Measurements from ENCODE around the gene RPS15. TPM values are rescaled to one million over a fixed set of nuclear protein-coding genes. Genes with fewer than 3 reads are reported as not detected.

The RPS15 gene
- polyA plus RNA-seq, 1 donor = 1,404 TPM

DNA sequence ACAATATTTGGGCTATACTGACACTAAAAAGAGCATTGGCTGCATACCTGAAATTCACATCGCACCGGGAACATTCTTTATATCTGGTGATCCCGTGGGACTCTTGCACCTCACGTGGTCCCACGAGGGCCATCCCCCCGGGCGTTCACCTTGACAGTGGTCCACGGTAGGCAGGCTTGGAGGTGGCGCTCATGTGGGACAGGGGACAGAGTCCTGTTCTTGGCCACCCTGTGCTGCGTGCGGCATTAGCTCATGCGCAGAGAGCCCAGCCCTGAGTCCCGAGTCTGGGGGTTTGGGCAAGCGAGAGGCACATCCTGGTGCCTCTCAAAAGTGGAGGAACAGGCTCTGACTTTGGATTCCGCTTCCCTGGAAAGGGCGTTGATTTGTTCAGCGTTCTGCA lies 44.4 kb upstream of the RPS15 start:
- H3K9me3 ChIP-seq (ENCODE audit: control insufficient read depth, low read depth, low read length) = no peaks in the 10 kb centered on the region
- DNase-seq = no peak
- WGBS (ENCODE audit: insufficient coverage, low lambda C conversion rate) = 100% methylated on average over 2 of the region's 17 CpGs
- H3K27me3 ChIP-seq (ENCODE audit: control insufficient read depth, insufficient read depth, low read length) = no peaks in the 10 kb centered on the region
- H3K4me3 ChIP-seq (ENCODE audit: low read length) = no peak overlapping the region
- H3K4me1 ChIP-seq (ENCODE audit: control insufficient read depth, insufficient read depth, low read length) = no peaks in the 10 kb centered on the region
- H3K36me3 ChIP-seq (ENCODE audit: control insufficient read depth, insufficient read depth, low read length) = peaks cover 51% of the 10 kb centered on the region
- no peak overlapping the region for H3K27ac ChIP-seq (ENCODE audit: low read length)

DNA sequence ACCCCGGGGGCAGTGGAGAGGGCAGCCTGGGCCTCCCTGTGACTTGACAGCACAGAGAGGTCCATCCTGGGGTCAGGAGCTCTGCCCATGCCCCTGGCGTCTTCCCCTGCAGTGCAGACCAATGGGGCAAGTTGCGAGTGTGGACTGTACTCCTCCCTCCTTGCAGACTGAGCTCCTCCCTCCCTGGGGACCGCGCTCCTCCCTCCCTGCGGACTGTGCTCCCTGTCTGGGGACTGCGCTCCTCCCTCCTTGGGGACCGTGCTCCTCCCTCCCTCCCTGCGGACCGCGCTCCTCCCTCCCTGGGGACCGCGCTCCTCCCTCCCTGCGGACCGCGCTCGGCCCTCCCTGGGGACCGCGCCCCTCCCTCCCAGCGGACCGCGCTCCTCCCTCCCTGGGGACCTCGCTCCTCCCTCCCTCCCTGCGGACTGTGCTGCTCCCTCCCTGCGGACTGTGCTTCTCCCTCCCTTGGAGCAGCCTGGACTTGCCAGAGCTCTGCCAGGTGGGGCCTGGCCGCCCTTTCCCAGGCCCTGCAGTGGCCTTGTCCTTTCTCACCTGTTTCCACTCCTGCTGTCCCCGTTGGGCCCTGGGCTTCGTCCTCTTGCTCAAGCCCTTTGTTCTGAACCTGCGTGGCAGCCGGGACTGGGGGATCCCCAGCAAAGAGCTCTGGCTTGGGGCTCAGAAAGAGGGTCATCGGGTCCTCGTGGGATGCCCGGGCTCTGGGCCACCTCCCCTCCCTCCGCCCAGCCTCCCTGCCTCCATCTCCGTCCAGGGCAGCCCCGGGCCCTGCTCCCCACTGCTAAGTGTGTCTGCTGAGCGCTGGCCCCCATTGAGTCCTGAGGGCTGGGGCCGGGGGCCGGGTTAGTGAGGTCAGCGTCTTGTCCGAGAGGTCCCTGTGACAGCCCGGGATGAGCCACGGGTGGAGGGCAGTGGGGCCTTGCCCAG lies 43.7 kb upstream of the RPS15 start:
- DNase-seq = no peak
- no peaks in the 10 kb centered on the region for H3K9me3 ChIP-seq (ENCODE audit: control insufficient read depth, low read depth, low read length)
- no peak overlapping the region for H3K27ac ChIP-seq (ENCODE audit: low read length)
- H3K4me1 ChIP-seq (ENCODE audit: control insufficient read depth, insufficient read depth, low read length) = no peaks in the 10 kb centered on the region
- WGBS (ENCODE audit: insufficient coverage, low lambda C conversion rate) = no CpG with 5 or more reads among the region's 43 CpGs
- H3K27me3 ChIP-seq (ENCODE audit: control insufficient read depth, insufficient read depth, low read length) = no peaks in the 10 kb centered on the region
- H3K36me3 ChIP-seq (ENCODE audit: control insufficient read depth, insufficient read depth, low read length) = peaks cover 44% of the 10 kb centered on the region
- H3K4me3 ChIP-seq (ENCODE audit: low read length) = no peak overlapping the region

DNA sequence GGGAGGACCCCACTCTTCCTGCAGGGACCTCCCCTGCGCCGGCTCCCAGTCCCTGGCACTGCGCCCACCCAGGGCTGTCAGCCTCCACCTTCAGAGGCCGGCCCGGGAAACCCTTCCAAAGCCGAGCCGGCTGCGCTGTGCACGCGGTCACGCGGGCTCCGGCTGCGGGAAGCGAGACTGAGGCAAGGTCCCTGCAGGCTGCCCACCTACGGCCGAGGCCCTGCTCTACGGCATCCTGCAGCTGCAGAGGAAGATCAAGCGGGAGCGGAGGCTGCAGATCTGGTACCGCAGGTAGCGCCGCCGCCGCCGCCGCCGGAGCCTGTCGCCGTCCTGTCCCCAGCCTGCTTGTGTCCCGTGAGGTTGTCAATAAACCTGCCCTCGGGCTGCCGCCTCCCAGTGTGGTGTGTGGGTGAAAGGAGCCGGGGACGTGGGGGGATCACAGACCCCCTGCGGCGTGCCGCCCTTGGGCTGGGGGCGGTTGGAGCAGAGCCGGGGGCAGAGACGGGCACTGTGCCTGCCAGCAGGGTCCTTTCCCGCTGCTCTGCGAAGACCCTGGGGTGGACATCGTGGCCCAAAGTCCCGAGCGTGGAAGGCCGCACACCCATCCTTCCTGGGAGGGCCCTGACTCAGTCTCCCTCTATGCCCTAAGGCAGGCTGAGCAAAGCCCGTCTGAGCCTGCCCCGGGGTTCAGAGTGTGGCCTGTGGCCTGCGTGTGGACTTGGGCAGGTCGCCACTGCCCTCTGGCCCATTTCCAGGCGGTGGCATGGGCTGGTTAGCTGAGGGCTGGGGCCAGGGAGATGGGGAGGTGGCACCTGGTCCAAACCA lies 42.8 kb upstream of the RPS15 start:
- no peak for DNase-seq
- Histone ChIP-seq H3K27ac (ENCODE audit: low read length) (no peak overlapping the region), H3K9me3 (ENCODE audit: control insufficient read depth, low read depth, low read length) (no peaks in the 10 kb centered on the region), H3K36me3 (ENCODE audit: control insufficient read depth, insufficient read depth, low read length) (peaks cover 38% of the 10 kb centered on the region), H3K27me3 (ENCODE audit: control insufficient read depth, insufficient read depth, low read length) (no peaks in the 10 kb centered on the region), H3K4me1 (ENCODE audit: control insufficient read depth, insufficient read depth, low read length) (peaks cover 4% of the 10 kb centered on the region), H3K4me3 (ENCODE audit: low read length) (no peak overlapping the region)
- whole genome bisulfite sequencing (ENCODE audit: insufficient coverage, low lambda C conversion rate) = no CpG with 5 or more reads among the region's 52 CpGs

- WGBS (ENCODE audit: insufficient coverage, low lambda C conversion rate) = no CpG with 5 or more reads among the region's 25 CpGs
- DNase-seq = no peak
- Histone ChIP-seq H3K4me3 (ENCODE audit: low read length) (no peak overlapping the region), H3K9me3 (ENCODE audit: control insufficient read depth, low read depth, low read length) (no peaks in the 10 kb centered on the region), H3K27me3 (ENCODE audit: control insufficient read depth, insufficient read depth, low read length) (no peaks in the 10 kb centered on the region), H3K27ac (ENCODE audit: low read length) (no peak overlapping the region), H3K4me1 (ENCODE audit: control insufficient read depth, insufficient read depth, low read length) (peaks cover 10% of the 10 kb centered on the region), H3K36me3 (ENCODE audit: control insufficient read depth, insufficient read depth, low read length) (peaks cover 30% of the 10 kb centered on the region)
Observed at GRCh38 chr19:1396019-1396767, 42.0 kb upstream of the RPS15 start.

- H3K27me3 ChIP-seq (ENCODE audit: control insufficient read depth, insufficient read depth, low read length) = no peaks in the 10 kb centered on the region
- no CpG with 5 or more reads among the region's 42 CpGs for WGBS (ENCODE audit: insufficient coverage, low lambda C conversion rate)
- peaks cover 10% of the 10 kb centered on the region for H3K4me1 ChIP-seq (ENCODE audit: control insufficient read depth, insufficient read depth, low read length)
- H3K27ac ChIP-seq (ENCODE audit: low read length) = no peak overlapping the region
- H3K9me3 ChIP-seq (ENCODE audit: control insufficient read depth, low read depth, low read length) = no peaks in the 10 kb centered on the region
- no peak overlapping the region for H3K4me3 ChIP-seq (ENCODE audit: low read length)
- peaks cover 27% of the 10 kb centered on the region for H3K36me3 ChIP-seq (ENCODE audit: control insufficient read depth, insufficient read depth, low read length)
- no peak for DNase-seq
Observed at GRCh38 chr19:1396768-1397679, 41.2 kb upstream of the RPS15 start.

GRCh38 chr19:1397838-1398237 lies 40.4 kb upstream of the RPS15 start:
- WGBS (ENCODE audit: insufficient coverage, low lambda C conversion rate) = no CpG with 5 or more reads among the region's 9 CpGs
- peaks cover 15% of the 10 kb centered on the region for H3K4me1 ChIP-seq (ENCODE audit: control insufficient read depth, insufficient read depth, low read length)
- no peaks in the 10 kb centered on the region for H3K27me3 ChIP-seq (ENCODE audit: control insufficient read depth, insufficient read depth, low read length)
- H3K36me3 ChIP-seq (ENCODE audit: control insufficient read depth, insufficient read depth, low read length) = peaks cover 19% of the 10 kb centered on the region
- no peaks in the 10 kb centered on the region for H3K9me3 ChIP-seq (ENCODE audit: control insufficient read depth, low read depth, low read length)
- no peak overlapping the region for H3K27ac ChIP-seq (ENCODE audit: low read length)
- H3K4me3 ChIP-seq (ENCODE audit: low read length) = no peak overlapping the region
- DNase-seq = no peak

- Histone ChIP-seq H3K4me3 (ENCODE audit: low read length) (no peak overlapping the region), H3K4me1 (ENCODE audit: control insufficient read depth, insufficient read depth, low read length) (peaks cover 20% of the 10 kb centered on the region), H3K27ac (ENCODE audit: low read length) (no peak overlapping the region), H3K36me3 (ENCODE audit: control insufficient read depth, insufficient read depth, low read length) (peaks cover 7% of the 10 kb centered on the region), H3K27me3 (ENCODE audit: control insufficient read depth, insufficient read depth, low read length) (no peaks in the 10 kb centered on the region), H3K9me3 (ENCODE audit: control insufficient read depth, low read depth, low read length) (no peaks in the 10 kb centered on the region)
- DNase-seq = no peak
- WGBS (ENCODE audit: insufficient coverage, low lambda C conversion rate) = no CpG with 5 or more reads among the region's 19 CpGs
Observed at GRCh38 chr19:1399079-1399478, 39.1 kb upstream of the RPS15 start.

DNA sequence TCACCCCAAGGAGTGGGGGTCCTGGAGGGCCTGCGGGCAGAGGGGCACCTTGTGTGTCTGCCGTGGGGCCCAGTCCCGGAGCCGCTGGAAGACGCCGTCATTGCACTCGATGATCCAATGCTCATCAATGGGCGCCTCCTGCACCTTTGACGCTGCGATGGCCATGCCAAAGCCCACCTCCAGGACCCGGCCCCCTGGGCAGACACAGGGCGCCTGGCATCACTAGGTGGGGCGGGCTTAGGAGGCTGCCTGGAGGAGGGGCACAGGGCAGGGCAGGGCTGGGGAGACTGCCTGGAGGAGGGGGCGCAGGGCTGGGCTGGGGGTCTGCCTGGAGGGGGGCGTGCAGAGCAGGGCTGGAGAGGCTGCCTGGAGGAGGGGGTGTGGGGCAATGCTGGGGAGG lies 38.5 kb upstream of the RPS15 start:
- H3K4me1 ChIP-seq (ENCODE audit: control insufficient read depth, insufficient read depth, low read length) = peaks cover 20% of the 10 kb centered on the region
- no peaks in the 10 kb centered on the region for H3K27me3 ChIP-seq (ENCODE audit: control insufficient read depth, insufficient read depth, low read length)
- H3K4me3 ChIP-seq (ENCODE audit: low read length) = no peak overlapping the region
- H3K27ac ChIP-seq (ENCODE audit: low read length) = no peak overlapping the region
- DNase-seq = no peak
- H3K36me3 ChIP-seq (ENCODE audit: control insufficient read depth, insufficient read depth, low read length) = peaks cover 7% of the 10 kb centered on the region
- WGBS (ENCODE audit: insufficient coverage, low lambda C conversion rate) = no CpG with 5 or more reads among the region's 15 CpGs
- H3K9me3 ChIP-seq (ENCODE audit: control insufficient read depth, low read depth, low read length) = no peaks in the 10 kb centered on the region

GRCh38 chr19:1400281-1401137 lies 37.7 kb upstream of the RPS15 start:
- WGBS (ENCODE audit: insufficient coverage, low lambda C conversion rate) = no CpG with 5 or more reads among the region's 36 CpGs
- Histone ChIP-seq H3K9me3 (ENCODE audit: control insufficient read depth, low read depth, low read length) (no peaks in the 10 kb centered on the region), H3K36me3 (ENCODE audit: control insufficient read depth, insufficient read depth, low read length) (peaks cover 2% of the 10 kb centered on the region), H3K4me3 (ENCODE audit: low read length) (peak overlapping the region; percentile 56), H3K27ac (ENCODE audit: low read length) (no peak overlapping the region), H3K4me1 (ENCODE audit: control insufficient read depth, insufficient read depth, low read length) (peaks cover 20% of the 10 kb centered on the region), H3K27me3 (ENCODE audit: control insufficient read depth, insufficient read depth, low read length) (no peaks in the 10 kb centered on the region)
- peak in 1 of 2 donors; percentile 53 for DNase-seq

All from large intestine (tissue), 3 donors.